ENCODE data around the gene KCTD10. TPM values are rescaled to one million over a fixed set of nuclear protein-coding genes. Genes with fewer than 3 reads are reported as not detected.

Gene KCTD10
- total and polyA plus RNA-seq, 2 of the 13 experiments (the other 11 are each of a cell fraction or from before 2014, with no cell fraction given), result 6.9 to 25.4 TPM

- Histone ChIP-seq H3K4me2 (ENCODE audit: low read depth, low read length) (peak overlapping the region; percentile 67), H3K4me1 (ENCODE audit: insufficient read depth, low read length) (peaks cover 39% of the 10 kb centered on the region), H3K9me3 (ENCODE audit: low read length) (no peaks in the 10 kb centered on the region), H3K27ac (ENCODE audit: extremely low read length, insufficient read depth, low read length) (peak overlapping the region; percentile 44), H3K4me3 (replicated peaks in 1 of 3; ENCODE audit: insufficient read depth in 1 of 3, low read depth in 2 of 3, low read length in 3 of 3) (peak overlapping the region in 2 of 3 experiments; percentile 15 to 39; a peak in 3 of 6 replicates), H3K79me2 (ENCODE audit: insufficient read depth, low read length) (peaks cover 18% of the 10 kb centered on the region), H3K36me3 (replicated peaks in 1 of 2; ENCODE audit: control insufficient read depth in 1 of 2, insufficient read depth in 2 of 2, low read length in 2 of 2) (peaks cover 12 to 46% of the 10 kb centered on the region in 2 experiments), H3K27me3 (ENCODE audit: control insufficient read depth in 1 of 2, insufficient read depth in 2 of 2, low read length in 2 of 2) (no peaks in the 10 kb centered on the region), H2AFZ (ENCODE audit: low read length) (no peak overlapping the region), H3K9ac (ENCODE audit: insufficient read depth, low read depth, low read length) (peak overlapping the region; percentile 42; the same call in 1 of the 2 replicates), H4K20me1 (ENCODE audit: insufficient read depth, low read length) (no peaks in the 10 kb centered on the region; the same call in 1 of the 2 replicates)
- intact Hi-C loops (cut with micrococcal nuclease; ENCODE audit: unreplicated experiment) (no loop called here), in situ Hi-C loops (cut with HindIII; ENCODE audit: extremely low pct_ligation_motif_present, low pct_unique_long_range_greater_than_20kb) (no loop called here)
- WGBS (ENCODE audit: low lambda C conversion rate), result 37% methylated on average over 8 of the region's 8 CpGs
- peak; percentile 50 for DNase-seq (ENCODE audit: low spot score)
- FAIRE-seq, result peak; percentile 80
- BruUV-seq (replicated peaks), result no TSS peak
- ChIA-PET POLR2A (interaction anchor here (1.3 to 2.9 kb wide), 3 partner anchors 13 to 33 kb away, joined by 4 to 16 read pairs (median 11); partner anchors contain the start of genes KCTD10 and UBE3B), CTCF (ENCODE audit: low intra/inter-chr PET ratio, low total read pairs) (no interaction called here)
- peak; percentile 62 for ATAC-seq
- no peak for TF ChIP-seq CCDC6 (CRISPR knock-in tag; IDR thresholded peaks at IDR 0.05)
- TF ChIP-seq ZNF572 (CRISPR knock-in tag; IDR thresholded peaks at IDR 0.05), result no peak
- no peak for TF ChIP-seq ZBTB39 (CRISPR knock-in tag; IDR thresholded peaks at IDR 0.05)
- no peak for TF ChIP-seq SP5 (CRISPR knock-in tag; IDR thresholded peaks at IDR 0.05; ENCODE audit: borderline replicate concordance, low read depth)
- no peak for TF ChIP-seq MYNN (CRISPR knock-in tag; IDR thresholded peaks at IDR 0.05; ENCODE audit: low read depth)
- peak; percentile 50 for TF ChIP-seq GABPA (IDR thresholded peaks at IDR 0.05; ENCODE audit: low read depth, low read length)
- peak; percentile 86 for TF ChIP-seq GABPA (CRISPR knock-in tag; IDR thresholded peaks at IDR 0.05; ENCODE audit: low read depth)
- peak; percentile 39; the same call in 1 of the 2 replicates for TF ChIP-seq ZNF687 (CRISPR knock-in tag; IDR thresholded peaks at IDR 0.05)
- TF ChIP-seq SAP130 (CRISPR knock-in tag; IDR thresholded peaks at IDR 0.05; ENCODE audit: low read depth), result peak; percentile 26; the same call in 1 of the 2 replicates
- TF ChIP-seq XRCC5 (optimal IDR thresholded peaks at IDR 0.05; ENCODE audit: low read length), result no peak
- TF ChIP-seq PPARG (CRISPR knock-in tag; conservative IDR thresholded peaks at IDR 0.05), result 0 out of 2 replicates have a peak, but pooled peaks have one; percentile 19
- peak; percentile 62; the same call in 1 of the 2 replicates for TF ChIP-seq NR2F6 (IDR thresholded peaks at IDR 0.05)
- peak; percentile 63; the same call in 1 of the 2 replicates for TF ChIP-seq NR2F6 (CRISPR knock-in tag; IDR thresholded peaks at IDR 0.05)
- TF ChIP-seq ATF1 (CRISPR knock-in tag; IDR thresholded peaks at IDR 0.05), result no peak
Observed at GRCh38 chr12:109461049-109461845, 15.9 kb downstream of the KCTD10 start.

All from HepG2 (cell line).